Caco-2 (cell line): Measurements from ENCODE around the gene INS. TPM values are rescaled to one million over a fixed set of nuclear protein-coding genes. Genes with fewer than 3 reads are reported as not detected.

Source experiments
- BruUV-seq: library from RNA; stranded (reverse); fragments of 400-500 nt; replicated peaks from 2 replicates; lab custom pipeline; 2021; lab: Mats Ljungman, UMichigan
- CTCF ChIA-PET: fragments of 300-600 bp; sonication (Branson Sonifier 250); formaldehyde crosslinking; loops from one replicate; lab custom pipeline; 2022; ENCODE audit warnings: antibody characterized with exemption; lab: Charles Lee
- POLR2A ChIA-PET: fragments of 300-600 bp; sonication (Branson Sonifier 250); formaldehyde crosslinking; loops from one replicate; lab custom pipeline; 2022; ENCODE audit warnings: antibody characterized with exemption; lab: Charles Lee
- DNase-seq, 2 experiments: peaks; one replicate each; pipeline versions ENCODE4 v3.0.0 to v3.0.0-alpha.2; 2020 to 2022
- H3K27me3 ChIP-seq: replicated peaks from 2 replicates; pipeline ENCODE4 v1.6.0; 2011; ENCODE audit warnings: low read length; ENCODE audit not compliant: control insufficient read depth, insufficient read depth
- H3K36me3 ChIP-seq: 2 replicates; pipeline ENCODE4 v1.5.1; 2011; ENCODE audit warnings: low read length; ENCODE audit not compliant: control insufficient read depth, insufficient read depth
- H3K4me1 ChIP-seq: fragments of 250-450 bp; sonication (Bioruptor Pico); 2 replicates; pipeline ENCODE4 v1.5.1; 2020; ENCODE audit warnings: mild to moderate bottlenecking
- H3K4me3 ChIP-seq: 2 replicates; pipeline ENCODE4 v1.5.1; 2011; ENCODE audit warnings: low read depth, mild to moderate bottlenecking, control low read depth, low read length
- H3K9me3 ChIP-seq: fragments of 250-450 bp; sonication (Bioruptor Pico); 2 replicates; pipeline ENCODE4 v1.5.1; 2020; ENCODE audit warnings: mild to moderate bottlenecking, moderate library complexity
- H3K27ac Mint-ChIP-seq: one replicate; pipeline ENCODE4 v1.8.0; 2022; ENCODE audit warnings: mixed read lengths; ENCODE audit not compliant: unreplicated experiment
- H3K27me3 Mint-ChIP-seq: one replicate; pipeline ENCODE4 v1.8.0; 2022; ENCODE audit warnings: mixed read lengths; ENCODE audit not compliant: insufficient read depth, unreplicated experiment
- H3K36me3 Mint-ChIP-seq: one replicate; pipeline ENCODE4 v1.8.0; 2022; ENCODE audit warnings: mild to moderate bottlenecking, mixed read lengths; ENCODE audit not compliant: insufficient read depth, unreplicated experiment
- H3K4me1 Mint-ChIP-seq: one replicate; pipeline ENCODE4 v1.8.0; 2022; ENCODE audit warnings: low read depth, mixed read lengths; ENCODE audit not compliant: unreplicated experiment
- H3K4me3 Mint-ChIP-seq: one replicate; pipeline ENCODE4 v1.8.0; 2022; ENCODE audit warnings: mild to moderate bottlenecking, moderate library complexity, mixed read lengths; ENCODE audit not compliant: unreplicated experiment
- H3K9me3 Mint-ChIP-seq: one replicate; pipeline ENCODE4 v1.8.0; 2022; ENCODE audit warnings: mixed read lengths; ENCODE audit not compliant: unreplicated experiment
- CTCF ChIP-seq, 2 experiments: fragments of 200-600 bp in 1 of 2; IDR thresholded peaks; 1 replicate in 1 of 2; 2 replicates in 1 of 2; pipeline versions ENCODE4 v1.5.1 to v1.8.0; 2011 to 2022; ENCODE audit warnings: antibody characterized with exemption in 1 of 2, control low read depth in 1 of 2, inconsistent platforms in 1 of 2, low read depth in 1 of 2, low read length in 1 of 2, mild to moderate bottlenecking in 1 of 2, moderate library complexity in 1 of 2; ENCODE audit not compliant: insufficient read depth in 1 of 2, severe bottlenecking in 1 of 2, unreplicated experiment in 1 of 2
- intact Hi-C: fragments of 100-400 bp; cut with micrococcal nuclease; formaldehyde crosslinking; loops from one replicate; pipeline ENCODE4 v1.10.0; 2022; ENCODE audit not compliant: unreplicated experiment
- total RNA-seq: library from RNA; stranded (reverse); gene quantifications from 2 replicates; pipeline ENCODE4 v1.2.3, GENCODE V29; 2022

The INS gene
- total RNA-seq, 1 experiment from 2014 or later = not detected

- Mint-ChIP-seq H3K4me3 (no peak overlapping the region), H3K27ac (no peak overlapping the region), H3K4me1 (no peaks in the 10 kb centered on the region), H3K9me3 (peaks cover 33% of the 10 kb centered on the region), H3K36me3 (no peaks in the 10 kb centered on the region), H3K27me3 (no peaks in the 10 kb centered on the region)
- no peak for TF ChIP-seq CTCF (IDR thresholded peaks at IDR 0.05; ENCODE audit: insufficient read depth in 1 of 2, low read depth in 1 of 2, low read length in 1 of 2, severe bottlenecking in 1 of 2, unreplicated experiment in 1 of 2)
- no TSS peak for BruUV-seq
- ChIA-PET POLR2A (no interaction called here), CTCF (interaction anchor here (0.8 to 1.9 kb wide), 4 partner anchors 22 to 84 kb away, joined by 3 to 13 read pairs (median 3); no protein-coding TSS in a partner anchor)
- no peak overlapping the region for H3K4me3 ChIP-seq
- H3K9me3 ChIP-seq = peaks cover 11% of the 10 kb centered on the region
- peaks cover 29% of the 10 kb centered on the region for H3K4me1 ChIP-seq
- no peaks in the 10 kb centered on the region for H3K36me3 ChIP-seq
- no peaks in the 10 kb centered on the region for H3K27me3 ChIP-seq
- intact Hi-C loops = no loop called here
- no peak for DNase-seq
Observed at GRCh38 chr11:2121227-2122130, 39.5 kb downstream of the INS start.

GRCh38 chr11:2120359-2121100 lies 40.5 kb downstream of the INS start:
- Histone ChIP-seq H3K36me3 (no peaks in the 10 kb centered on the region), H3K9me3 (peaks cover 17% of the 10 kb centered on the region), H3K27me3 (no peaks in the 10 kb centered on the region), H3K4me1 (peaks cover 29% of the 10 kb centered on the region), H3K4me3 (no peak overlapping the region)
- no peak overlapping the region for H3K4me3 Mint-ChIP-seq
- no peaks in the 10 kb centered on the region for H3K36me3 Mint-ChIP-seq
- H3K27ac Mint-ChIP-seq = no peak overlapping the region
- no peaks in the 10 kb centered on the region for H3K27me3 Mint-ChIP-seq
- no peak for TF ChIP-seq CTCF (IDR thresholded peaks at IDR 0.05; ENCODE audit: insufficient read depth in 1 of 2, low read depth in 1 of 2, low read length in 1 of 2, severe bottlenecking in 1 of 2, unreplicated experiment in 1 of 2)
- intact Hi-C loops = no loop called here
- peak in 1 of 2 experiments; percentile 50 for DNase-seq
- H3K9me3 Mint-ChIP-seq = peaks cover 31% of the 10 kb centered on the region
- no peaks in the 10 kb centered on the region for H3K4me1 Mint-ChIP-seq
- no TSS peak for BruUV-seq
- ChIA-PET CTCF (interaction anchor here (0.8 to 1.9 kb wide), 4 partner anchors 23 to 83 kb away, joined by 3 to 13 read pairs (median 3); no protein-coding TSS in a partner anchor), POLR2A (interaction anchor here (0.6 kb wide), 1 partner anchor 107 kb away, joined by 3 read pairs; no protein-coding TSS in a partner anchor)

- Mint-ChIP-seq H3K27me3 (no peaks in the 10 kb centered on the region), H3K4me1 (no peaks in the 10 kb centered on the region), H3K36me3 (no peaks in the 10 kb centered on the region), H3K9me3 (peaks cover 22% of the 10 kb centered on the region), H3K27ac (no peak overlapping the region), H3K4me3 (no peak overlapping the region)
- DNase-seq = no peak
- intact Hi-C loops = no loop called here
- Histone ChIP-seq H3K4me3 (no peak overlapping the region), H3K4me1 (peaks cover 29% of the 10 kb centered on the region), H3K27me3 (no peaks in the 10 kb centered on the region), H3K9me3 (peaks cover 17% of the 10 kb centered on the region), H3K36me3 (no peaks in the 10 kb centered on the region)
- no TSS peak for BruUV-seq
- CTCF ChIA-PET = no interaction called here
- POLR2A ChIA-PET = no interaction called here
- no peak for TF ChIP-seq CTCF (IDR thresholded peaks at IDR 0.05; ENCODE audit: insufficient read depth in 1 of 2, low read depth in 1 of 2, low read length in 1 of 2, severe bottlenecking in 1 of 2, unreplicated experiment in 1 of 2)
Observed at GRCh38 chr11:2118677-2119076, 42.3 kb downstream of the INS start.
